Natural killer cell (primary cell): ENCODE results near the gene CAV3. TPM values are rescaled to one million over a fixed set of nuclear protein-coding genes. Genes with fewer than 3 reads are reported as not detected.

Experiments used
- ATAC-seq, 3 donors: fragments of 150-1000 bp in 2 of 3; fragments of 200-7000 bp in 1 of 3; cut with Tn5 transposase; 1 replicate in 1 of 3; 2 replicates in 2 of 3; pipeline ENCODE4 v1.10.0; 2021; ENCODE audit warnings: mild to moderate bottlenecking in 2 of 3, moderate library complexity in 2 of 3
- DNase-seq, 2 donors: peaks; one replicate each; pipeline versions ENCODE4 v3.0.0 to v3.0.0-alpha.2; 2013 to 2021; ENCODE audit warnings: mixed read lengths in 1 of 2
- H3K27ac ChIP-seq: one replicate; pipeline ENCODE4 v1.5.1; 2013; ENCODE audit warnings: mild to moderate bottlenecking, low read length
- H3K27me3 ChIP-seq: one replicate; pipeline ENCODE4 v1.6.1; 2013; ENCODE audit warnings: low read length; ENCODE audit not compliant: control insufficient read depth, insufficient read depth
- H3K36me3 ChIP-seq: one replicate; pipeline ENCODE4 v1.6.1; 2013; ENCODE audit warnings: low read length; ENCODE audit not compliant: control insufficient read depth, insufficient read depth
- H3K4me1 ChIP-seq: one replicate; pipeline ENCODE4 v1.6.1; 2013; ENCODE audit warnings: low read length; ENCODE audit not compliant: control insufficient read depth, insufficient read depth
- H3K4me3 ChIP-seq: one replicate; pipeline ENCODE4 v1.5.1; 2013; ENCODE audit warnings: low read length
- H3K9me3 ChIP-seq: one replicate; pipeline ENCODE4 v1.6.1; 2013; ENCODE audit warnings: low read length; ENCODE audit not compliant: control insufficient read depth, insufficient read depth
- H3K27ac Mint-ChIP-seq, 2 donors: one replicate each; pipeline ENCODE4 v1.8.0; 2022; ENCODE audit warnings: mild to moderate bottlenecking in 2 of 2, mixed read lengths in 2 of 2, moderate library complexity in 1 of 2
- H3K27me3 Mint-ChIP-seq, 2 donors: one replicate each; pipeline ENCODE4 v1.8.0; 2022; ENCODE audit warnings: low read depth in 2 of 2, mixed read lengths in 2 of 2
- H3K36me3 Mint-ChIP-seq: one replicate; pipeline ENCODE4 v1.8.0; 2022; ENCODE audit warnings: mixed read lengths
- H3K4me1 Mint-ChIP-seq, 2 donors: one replicate each; pipeline ENCODE4 v1.8.0; 2022; ENCODE audit warnings: mixed read lengths in 2 of 2
- H3K4me3 Mint-ChIP-seq: one replicate; pipeline ENCODE4 v1.8.0; 2022; ENCODE audit warnings: mild to moderate bottlenecking, moderate library complexity, mixed read lengths
- H3K9me3 Mint-ChIP-seq, 2 donors: one replicate each; pipeline ENCODE4 v1.8.0; 2022; ENCODE audit warnings: mixed read lengths in 2 of 2
- CTCF ChIP-seq: fragments of 200-600 bp; IDR thresholded peaks from one replicate; pipeline ENCODE4 v1.8.0; 2022; ENCODE audit warnings: antibody characterized with exemption
- WGBS: methylation state at CpG from one replicate; pipeline ENCODE4 v1.1.7; 2013; ENCODE audit warnings: missing lambda C conversion rate; ENCODE audit not compliant: insufficient coverage; 5-methylcytosine and 5-hydroxymethylcytosine counted together
- intact Hi-C: fragments of 100-400 bp; cut with micrococcal nuclease; formaldehyde crosslinking; loops from one replicate; pipeline ENCODE4 v1.14.2; 2022
- total RNA-seq, 4 donors: library from RNA; stranded (reverse); fragments of 120-200 nt in 1 of 4; gene quantifications; one replicate each; pipeline versions ENCODE4 v1.2.3 to v1.2.4, GENCODE V29; 2013 to 2022

CAV3 gene
- total RNA-seq, 3 donors from 2014 or later (not counting 1 experiment from before 2014, with no cell fraction given), result not detected

GRCh38 chr3:8756671-8757070 lies 23.1 kb downstream of the CAV3 start:
- Mint-ChIP-seq H3K4me1 (no peaks in the 10 kb centered on the region), H3K36me3 (no peaks in the 10 kb centered on the region), H3K27ac (no peak overlapping the region), H3K9me3 (no peaks in the 10 kb centered on the region), H3K27me3 (peaks cover 0 to 3% of the 10 kb centered on the region in 2 donors), H3K4me3 (no peak overlapping the region)
- WGBS, result 87% methylated on average over 7 of the region's 7 CpGs
- Histone ChIP-seq H3K36me3 (no peaks in the 10 kb centered on the region), H3K4me1 (no peaks in the 10 kb centered on the region), H3K9me3 (no peaks in the 10 kb centered on the region), H3K4me3 (no peak overlapping the region), H3K27me3 (no peaks in the 10 kb centered on the region), H3K27ac (no peak overlapping the region)
- intact Hi-C loops, result no loop called here
- ATAC-seq, result no peak
- no peak for DNase-seq
- no peak for TF ChIP-seq CTCF

- Histone ChIP-seq H3K9me3 (no peaks in the 10 kb centered on the region), H3K27me3 (no peaks in the 10 kb centered on the region), H3K27ac (no peak overlapping the region), H3K36me3 (no peaks in the 10 kb centered on the region), H3K4me1 (no peaks in the 10 kb centered on the region), H3K4me3 (no peak overlapping the region)
- no peaks in the 10 kb centered on the region for H3K9me3 Mint-ChIP-seq
- H3K27ac Mint-ChIP-seq, result no peak overlapping the region
- no peak for DNase-seq
- TF ChIP-seq CTCF, result no peak
- WGBS, result 88% methylated on average over 23 of the region's 24 CpGs
- no peaks in the 10 kb centered on the region for H3K4me1 Mint-ChIP-seq
- ATAC-seq, result no peak
- no peaks in the 10 kb centered on the region for H3K36me3 Mint-ChIP-seq
- H3K4me3 Mint-ChIP-seq, result no peak overlapping the region
- peaks cover 0 to 3% of the 10 kb centered on the region in 2 donors for H3K27me3 Mint-ChIP-seq
- intact Hi-C loops, result no loop called here
These were observed 24.2 kb downstream of the CAV3 start for GRCh38 chr3:8757551-8758518.

- Mint-ChIP-seq H3K36me3 (no peaks in the 10 kb centered on the region), H3K4me1 (no peaks in the 10 kb centered on the region), H3K9me3 (no peaks in the 10 kb centered on the region), H3K27ac (no peak overlapping the region), H3K4me3 (no peak overlapping the region), H3K27me3 (peaks cover 0 to 3% of the 10 kb centered on the region in 2 donors)
- no peak for DNase-seq
- Histone ChIP-seq H3K27me3 (no peaks in the 10 kb centered on the region), H3K27ac (no peak overlapping the region), H3K4me1 (no peaks in the 10 kb centered on the region), H3K4me3 (no peak overlapping the region), H3K9me3 (no peaks in the 10 kb centered on the region), H3K36me3 (no peaks in the 10 kb centered on the region)
- intact Hi-C loops, result no loop called here
- no peak for TF ChIP-seq CTCF
- WGBS, result 88% methylated on average over 7 of the region's 7 CpGs
- no peak for ATAC-seq
These were observed 25.6 kb downstream of the CAV3 start for GRCh38 chr3:8759038-8759707.
